Measurements from ENCODE around the gene CADPS. TPM values are rescaled to one million over a fixed set of nuclear protein-coding genes. Genes with fewer than 3 reads are reported as not detected.
A peak's percentile ranks its signal among the peaks of the same experiment; 100 is the strongest.

Gene CADPS
- polyA plus RNA-seq, 1 donor (not counting 4 experiments of a cell fraction or from before 2014, with no cell fraction given) = not detected

- Histone ChIP-seq H3K4me3 (ENCODE audit: control insufficient read depth in 2 of 3, extremely low read depth in 1 of 3, insufficient read depth in 2 of 3, low read depth in 1 of 3, low read length in 3 of 3) (no peak overlapping the region), H3K4me2 (ENCODE audit: control insufficient read depth, extremely low read depth, insufficient read depth, low read depth, low read length) (no peak overlapping the region), H3K36me3 (ENCODE audit: control insufficient read depth in 2 of 2, extremely low read depth in 1 of 2, insufficient read depth in 2 of 2, low read length in 2 of 2) (no peaks in the 10 kb centered on the region), H2AFZ (ENCODE audit: control insufficient read depth, low read length) (no peak overlapping the region), H3K79me2 (ENCODE audit: control insufficient read depth, insufficient read depth, low read length) (no peaks in the 10 kb centered on the region), H3K9ac (ENCODE audit: control insufficient read depth, extremely low read depth, insufficient read depth, low read length) (no peak overlapping the region), H3K27me3 (ENCODE audit: control insufficient read depth, extremely low read depth, insufficient read depth, low read length) (no peaks in the 10 kb centered on the region), H3K9me1 (ENCODE audit: control insufficient read depth, extremely low read depth, insufficient read depth, low read length) (no peaks in the 10 kb centered on the region), H3K9me3 (ENCODE audit: control insufficient read depth, low read depth, low read length) (no peaks in the 10 kb centered on the region), H3K27ac (ENCODE audit: control insufficient read depth, insufficient read depth, low read length) (peak overlapping the region; percentile 97), H3K4me1 (ENCODE audit: control insufficient read depth, extremely low read depth, insufficient read depth, low read length) (peaks cover 48% of the 10 kb centered on the region), H4K20me1 (ENCODE audit: control insufficient read depth, extremely low read depth, insufficient read depth, low read length) (no peaks in the 10 kb centered on the region)
- FAIRE-seq (no peak), DNase-seq (ENCODE audit: low read depth, low spot score) (no peak)
- no peak for TF ChIP-seq EZH2 (IDR thresholded peaks at IDR 0.05; ENCODE audit: low read length)
- TF ChIP-seq, protein P1, sequence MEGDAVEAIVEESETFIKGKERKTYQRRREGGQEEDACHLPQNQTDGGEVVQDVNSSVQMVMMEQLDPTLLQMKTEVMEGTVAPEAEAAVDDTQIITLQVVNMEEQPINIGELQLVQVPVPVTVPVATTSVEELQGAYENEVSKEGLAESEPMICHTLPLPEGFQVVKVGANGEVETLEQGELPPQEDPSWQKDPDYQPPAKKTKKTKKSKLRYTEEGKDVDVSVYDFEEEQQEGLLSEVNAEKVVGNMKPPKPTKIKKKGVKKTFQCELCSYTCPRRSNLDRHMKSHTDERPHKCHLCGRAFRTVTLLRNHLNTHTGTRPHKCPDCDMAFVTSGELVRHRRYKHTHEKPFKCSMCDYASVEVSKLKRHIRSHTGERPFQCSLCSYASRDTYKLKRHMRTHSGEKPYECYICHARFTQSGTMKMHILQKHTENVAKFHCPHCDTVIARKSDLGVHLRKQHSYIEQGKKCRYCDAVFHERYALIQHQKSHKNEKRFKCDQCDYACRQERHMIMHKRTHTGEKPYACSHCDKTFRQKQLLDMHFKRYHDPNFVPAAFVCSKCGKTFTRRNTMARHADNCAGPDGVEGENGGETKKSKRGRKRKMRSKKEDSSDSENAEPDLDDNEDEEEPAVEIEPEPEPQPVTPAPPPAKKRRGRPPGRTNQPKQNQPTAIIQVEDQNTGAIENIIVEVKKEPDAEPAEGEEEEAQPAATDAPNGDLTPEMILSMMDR (optimal IDR thresholded peaks at IDR 0.05 in 1 of 3, IDR thresholded peaks at IDR 0.05 in 1 of 3, conservative IDR thresholded peaks at IDR 0.05 in 1 of 3; ENCODE audit: extremely low read depth in 1 of 3, insufficient read depth in 2 of 3, low read length in 3 of 3) = no peak
- dilution Hi-C loops (cut with MboI; ENCODE audit: extremely low pct_ligation_motif_present, low sequenced_read_pairs) = no loop called here
Measured at GRCh38 chr3:62605413-62606068, 269.7 kb downstream of the CADPS start.

DNA sequence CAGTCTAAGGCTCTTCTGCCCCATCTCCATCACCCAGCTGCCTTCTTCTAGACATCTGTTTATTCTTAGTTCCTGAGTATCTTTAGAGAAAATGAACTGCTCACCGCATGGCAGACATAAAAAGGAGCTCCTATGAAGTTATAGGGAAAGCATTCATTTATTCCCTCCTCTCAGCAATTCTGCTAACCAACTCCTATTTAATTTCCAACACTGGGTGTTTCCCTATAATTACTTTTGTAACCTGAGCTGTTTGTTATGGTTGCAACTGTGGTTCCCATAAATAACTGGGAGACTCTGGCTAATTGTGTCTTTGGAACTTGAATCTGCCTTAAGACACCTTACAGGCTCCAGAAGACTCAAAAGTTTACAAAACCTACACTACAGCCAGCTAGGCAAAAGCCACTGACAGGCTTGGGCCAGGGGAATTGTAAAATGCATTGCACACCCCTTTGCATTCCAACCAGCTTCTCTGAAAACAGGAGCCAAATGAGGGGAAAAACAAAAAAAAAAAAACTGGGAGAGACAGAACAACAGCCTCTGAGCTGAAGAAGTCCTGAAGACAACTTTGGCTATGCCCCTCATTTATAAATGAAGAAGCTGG lies 270.4 kb downstream of the CADPS start:
- H3K4me2 ChIP-seq (ENCODE audit: control insufficient read depth, extremely low read depth, insufficient read depth, low read depth, low read length) = peak overlapping the region; percentile 69
- H2AFZ ChIP-seq (ENCODE audit: control insufficient read depth, low read length) = no peak overlapping the region
- DNase-seq (ENCODE audit: low read depth, low spot score) = no peak
- H3K4me1 ChIP-seq (ENCODE audit: control insufficient read depth, extremely low read depth, insufficient read depth, low read length) = peaks cover 48% of the 10 kb centered on the region
- H3K27me3 ChIP-seq (ENCODE audit: control insufficient read depth, extremely low read depth, insufficient read depth, low read length) = no peaks in the 10 kb centered on the region
- dilution Hi-C loops (cut with MboI; ENCODE audit: extremely low pct_ligation_motif_present, low sequenced_read_pairs) = no loop called here
- H3K27ac ChIP-seq (ENCODE audit: control insufficient read depth, insufficient read depth, low read length) = peak overlapping the region; percentile 97
- TF ChIP-seq EZH2 (IDR thresholded peaks at IDR 0.05; ENCODE audit: low read length) = no peak
- TF ChIP-seq, protein P1 (optimal IDR thresholded peaks at IDR 0.05 in 1 of 3, IDR thresholded peaks at IDR 0.05 in 1 of 3, conservative IDR thresholded peaks at IDR 0.05 in 1 of 3; ENCODE audit: extremely low read depth in 1 of 3, insufficient read depth in 2 of 3, low read length in 3 of 3) = no peak
- no peaks in the 10 kb centered on the region for H3K9me1 ChIP-seq (ENCODE audit: control insufficient read depth, extremely low read depth, insufficient read depth, low read length)
- H3K9ac ChIP-seq (ENCODE audit: control insufficient read depth, extremely low read depth, insufficient read depth, low read length) = peak overlapping the region; percentile 75
- H3K79me2 ChIP-seq (ENCODE audit: control insufficient read depth, insufficient read depth, low read length) = no peaks in the 10 kb centered on the region
- H3K36me3 ChIP-seq (ENCODE audit: control insufficient read depth in 2 of 2, extremely low read depth in 1 of 2, insufficient read depth in 2 of 2, low read length in 2 of 2) = no peaks in the 10 kb centered on the region
- no peaks in the 10 kb centered on the region for H4K20me1 ChIP-seq (ENCODE audit: control insufficient read depth, extremely low read depth, insufficient read depth, low read length)
- H3K4me3 ChIP-seq (ENCODE audit: control insufficient read depth in 2 of 3, extremely low read depth in 1 of 3, insufficient read depth in 2 of 3, low read depth in 1 of 3, low read length in 3 of 3) = no peak overlapping the region
- no peak for FAIRE-seq
- no peaks in the 10 kb centered on the region for H3K9me3 ChIP-seq (ENCODE audit: control insufficient read depth, low read depth, low read length)
